ENCODE results near the gene WWP2.

The WWP2 gene

GRCh38 chr16:69903865-69904415, 141.8 kb downstream of the WWP2 start:
- FAIRE-seq (no peak), DNase-seq (ENCODE audit: insufficient read length, low spot score) (no peak)
- TF ChIP-seq, protein P1, sequence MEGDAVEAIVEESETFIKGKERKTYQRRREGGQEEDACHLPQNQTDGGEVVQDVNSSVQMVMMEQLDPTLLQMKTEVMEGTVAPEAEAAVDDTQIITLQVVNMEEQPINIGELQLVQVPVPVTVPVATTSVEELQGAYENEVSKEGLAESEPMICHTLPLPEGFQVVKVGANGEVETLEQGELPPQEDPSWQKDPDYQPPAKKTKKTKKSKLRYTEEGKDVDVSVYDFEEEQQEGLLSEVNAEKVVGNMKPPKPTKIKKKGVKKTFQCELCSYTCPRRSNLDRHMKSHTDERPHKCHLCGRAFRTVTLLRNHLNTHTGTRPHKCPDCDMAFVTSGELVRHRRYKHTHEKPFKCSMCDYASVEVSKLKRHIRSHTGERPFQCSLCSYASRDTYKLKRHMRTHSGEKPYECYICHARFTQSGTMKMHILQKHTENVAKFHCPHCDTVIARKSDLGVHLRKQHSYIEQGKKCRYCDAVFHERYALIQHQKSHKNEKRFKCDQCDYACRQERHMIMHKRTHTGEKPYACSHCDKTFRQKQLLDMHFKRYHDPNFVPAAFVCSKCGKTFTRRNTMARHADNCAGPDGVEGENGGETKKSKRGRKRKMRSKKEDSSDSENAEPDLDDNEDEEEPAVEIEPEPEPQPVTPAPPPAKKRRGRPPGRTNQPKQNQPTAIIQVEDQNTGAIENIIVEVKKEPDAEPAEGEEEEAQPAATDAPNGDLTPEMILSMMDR (IDR thresholded peaks at IDR 0.05; ENCODE audit: insufficient read depth, missing control alignments) = no peak

DNA sequence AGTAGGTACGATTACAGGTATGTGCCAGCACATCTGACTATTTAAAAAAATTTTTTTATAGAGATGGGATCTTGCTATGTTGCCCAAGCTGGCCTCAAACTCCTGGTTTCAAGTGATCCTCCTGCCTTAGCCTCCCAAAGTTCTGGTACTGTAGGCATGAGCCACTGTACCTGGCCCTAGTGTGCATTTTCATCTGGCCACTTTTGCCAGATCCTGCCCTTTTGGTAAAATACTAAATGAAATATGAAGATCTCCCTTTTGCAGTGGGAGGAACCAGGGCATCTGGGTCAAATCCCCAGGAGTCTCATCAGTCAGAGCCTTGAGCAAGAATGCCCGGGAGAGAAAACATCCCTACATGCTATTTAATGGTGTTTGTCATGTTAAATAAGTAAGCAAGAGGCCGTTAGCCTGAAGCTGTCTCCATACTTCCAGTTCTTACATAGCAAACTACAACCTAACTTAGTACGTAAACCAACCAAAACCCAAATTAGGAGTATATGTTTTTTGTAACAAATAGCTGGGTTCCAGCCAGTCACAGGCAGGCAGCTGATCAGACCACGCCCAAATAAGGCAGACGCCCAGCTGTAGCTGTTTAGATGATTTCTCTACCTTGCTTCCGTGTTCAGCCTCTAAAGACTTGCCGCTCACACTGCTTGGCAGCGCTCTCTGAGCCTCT, 142.5 kb downstream of the WWP2 start:
- FAIRE-seq (no peak), DNase-seq (ENCODE audit: insufficient read length, low spot score) (no peak)
- TF ChIP-seq, protein P1 (IDR thresholded peaks at IDR 0.05; ENCODE audit: insufficient read depth, missing control alignments) = no peak

- FAIRE-seq (no peak), DNase-seq (ENCODE audit: insufficient read length, low spot score) (no peak)
- TF ChIP-seq, protein P1 (IDR thresholded peaks at IDR 0.05; ENCODE audit: insufficient read depth, missing control alignments) = no peak
Observed at GRCh38 chr16:69905171-69905555, 143.0 kb downstream of the WWP2 start.

DNA sequence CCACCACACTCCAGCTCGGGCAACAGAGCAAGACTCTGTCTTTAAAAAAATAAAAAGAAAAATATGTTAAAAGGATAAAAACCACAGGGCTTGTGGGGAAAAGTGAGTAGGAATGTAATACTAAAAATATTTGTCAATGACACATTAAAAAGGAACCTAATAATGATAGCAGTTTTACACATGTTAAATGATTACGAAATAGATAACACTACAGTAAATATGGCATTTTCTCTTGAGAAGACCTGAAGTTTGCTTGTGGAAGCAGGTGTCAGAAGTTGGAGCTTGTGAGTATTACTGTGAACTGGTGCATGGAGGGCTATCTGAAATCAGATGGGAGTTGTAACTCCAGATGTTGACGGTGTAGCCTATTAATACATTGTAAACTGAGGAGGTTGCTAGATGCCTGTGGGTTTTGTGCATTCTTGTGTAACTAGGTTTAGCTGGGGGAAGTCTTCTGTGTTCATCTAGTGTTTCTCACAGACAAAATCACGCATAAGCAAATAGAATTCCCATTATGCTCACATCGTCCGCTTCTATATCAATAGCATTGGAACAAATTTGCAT, 144.8 kb downstream of the WWP2 start:
- TF ChIP-seq, protein P1 (IDR thresholded peaks at IDR 0.05; ENCODE audit: insufficient read depth, missing control alignments) = no peak
- DNase-seq (ENCODE audit: insufficient read length, low spot score) (no peak), FAIRE-seq (no peak)

GRCh38 chr16:69909043-69909442, 146.9 kb downstream of the WWP2 start:
- FAIRE-seq (no peak), DNase-seq (ENCODE audit: insufficient read length, low spot score) (no peak)
- TF ChIP-seq, protein P1 (IDR thresholded peaks at IDR 0.05; ENCODE audit: insufficient read depth, missing control alignments) = no peak

GRCh38 chr16:69909760-69910159, 147.6 kb downstream of the WWP2 start:
- no peak for DNase-seq (ENCODE audit: insufficient read length, low spot score)
- no peak for FAIRE-seq
- TF ChIP-seq, protein P1 (IDR thresholded peaks at IDR 0.05; ENCODE audit: insufficient read depth, missing control alignments) = no peak

DNA sequence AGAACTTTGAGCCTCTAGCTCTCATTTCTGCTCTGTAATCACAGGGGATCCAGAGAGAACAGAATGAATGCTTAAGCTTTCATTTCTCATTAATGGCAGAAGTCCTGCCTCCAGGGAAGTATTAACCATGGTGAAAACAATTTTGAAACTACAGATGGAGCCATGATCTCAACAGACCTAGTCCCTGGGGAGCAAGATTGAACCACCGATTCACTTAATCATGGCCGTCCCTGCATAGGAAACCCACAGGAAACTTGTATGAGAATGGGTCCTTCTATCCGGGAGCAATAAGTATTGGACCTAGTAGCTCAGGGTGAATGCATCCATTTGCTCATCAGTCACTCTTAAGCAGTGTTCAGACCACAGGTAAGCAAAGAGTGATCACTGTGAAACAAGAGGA, 148.8 kb downstream of the WWP2 start:
- TF ChIP-seq, protein P1 (IDR thresholded peaks at IDR 0.05; ENCODE audit: insufficient read depth, missing control alignments) = no peak
- DNase-seq (ENCODE audit: insufficient read length, low spot score) (no peak), FAIRE-seq (no peak)
